IPS DF 4.7 (cell line): ENCODE results near the gene HOOK1.
"Not testable (repeated sequence)": the region's sequence is repeated elsewhere in the genome, so short reads cannot be mapped to it uniquely, and the experiment has no call there.

Experiments used
- DNase-seq: peaks from one replicate; pipeline ENCODE4 v3.0.0-alpha.2; 2013; ENCODE audit warnings: low spot score; ENCODE audit errors: extremely low read depth

Gene HOOK1

DNA sequence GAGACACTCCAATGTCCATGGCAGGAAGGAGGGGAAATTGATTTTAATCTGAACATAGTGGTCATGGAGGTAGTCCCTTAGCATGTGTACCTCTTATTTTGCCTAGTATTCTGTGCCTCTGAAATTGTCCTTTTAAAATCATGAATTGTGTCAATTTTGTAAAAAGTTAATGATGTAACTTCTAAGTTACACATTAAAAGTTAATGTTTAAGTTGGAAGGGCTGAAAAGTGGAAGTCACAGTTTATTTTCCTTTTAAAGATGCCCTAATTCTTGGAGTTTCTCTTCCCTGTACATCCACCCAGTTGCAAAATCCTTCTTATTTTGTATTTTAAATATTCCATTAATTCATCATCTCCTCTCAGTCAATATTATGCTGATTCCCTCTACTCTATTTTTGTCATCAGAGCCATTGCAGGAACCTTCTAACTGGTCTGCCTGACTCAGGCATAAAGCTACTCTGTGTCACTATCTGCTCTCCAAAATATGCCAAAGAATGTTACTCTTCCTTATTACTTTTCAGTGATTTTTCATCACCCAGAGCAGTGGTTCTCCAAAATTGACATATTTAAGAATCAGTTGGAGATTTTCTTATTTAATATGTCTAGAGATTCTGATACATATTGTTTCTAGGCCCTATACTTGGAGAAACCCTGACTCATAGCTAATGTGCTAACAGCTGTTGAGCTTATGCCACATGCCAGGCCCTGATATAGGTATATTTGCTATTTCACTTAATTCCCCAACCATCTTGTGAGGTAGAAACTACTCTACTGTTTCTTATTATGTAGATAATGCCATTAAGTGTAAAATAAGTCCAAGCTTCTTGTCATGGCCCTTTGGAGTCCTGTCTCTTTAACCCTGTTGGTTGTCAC, 5.1 kb downstream of the HOOK1 start:
- no peak for DNase-seq

DNA sequence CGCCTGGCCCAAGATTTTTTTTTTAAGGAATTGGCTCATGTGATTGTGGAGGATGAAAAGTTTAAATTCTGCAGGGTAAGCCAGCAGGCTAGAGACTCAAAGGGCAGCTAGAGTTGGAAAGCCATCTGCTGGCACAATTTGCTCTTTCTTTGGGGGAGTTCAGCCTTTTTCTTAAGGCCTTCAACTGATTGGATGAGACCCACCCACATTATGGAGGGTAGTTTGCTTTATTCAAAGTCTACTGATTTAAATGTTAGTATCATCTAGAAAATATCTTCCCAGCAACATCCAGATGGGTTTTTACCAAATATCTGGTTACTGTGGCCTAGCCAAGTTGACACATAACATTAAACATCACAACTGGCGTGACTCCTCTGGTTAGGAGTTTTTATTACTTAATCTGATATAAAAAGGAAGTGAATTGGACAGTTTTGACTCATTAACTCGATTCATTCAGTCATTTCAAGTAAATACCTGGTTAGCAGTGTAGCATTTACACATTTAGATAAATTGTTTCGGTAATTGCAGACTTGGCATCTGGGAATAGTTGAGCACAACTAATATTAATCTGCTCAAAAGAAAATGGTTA, 12.4 kb downstream of the HOOK1 start:
- DNase-seq: no peak

DNA sequence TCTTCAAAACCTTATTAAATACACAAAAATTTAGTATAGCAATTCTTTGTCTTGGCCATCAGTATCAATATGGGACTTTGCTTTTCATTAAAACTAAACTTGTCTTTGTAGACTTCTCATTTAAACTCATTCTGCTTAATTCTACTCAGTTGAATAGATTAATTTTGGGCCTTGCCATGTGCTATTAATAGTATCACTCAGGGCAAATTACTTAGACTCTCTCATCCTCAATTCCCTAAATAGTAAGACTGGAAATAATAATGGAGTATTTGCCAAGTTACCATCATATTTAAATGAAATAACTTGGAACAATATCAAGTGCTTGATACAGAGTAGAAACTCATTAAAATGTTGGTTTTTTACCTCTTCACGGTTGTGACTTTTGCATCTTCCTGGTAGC, 13.4 kb downstream of the HOOK1 start:
- no peak for DNase-seq

DNA sequence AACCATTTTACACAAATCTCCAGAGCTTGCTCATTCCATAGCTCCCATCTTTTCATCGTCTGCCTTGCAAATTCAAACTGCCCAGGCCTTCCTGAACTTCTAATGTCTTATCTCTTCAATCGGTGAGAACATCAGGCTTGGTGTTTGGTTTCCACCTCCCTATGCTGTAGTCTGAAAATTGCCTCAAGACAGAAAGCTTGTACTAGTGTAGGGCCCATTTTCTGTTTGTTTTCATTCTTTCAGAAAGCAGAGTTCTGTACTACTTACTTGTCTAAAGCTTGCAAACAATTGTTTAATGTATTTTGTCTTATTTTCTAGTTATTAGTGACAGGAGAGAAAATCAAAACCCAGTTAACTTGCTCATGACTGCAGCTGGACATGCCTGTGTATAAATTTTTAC, 16.8 kb downstream of the HOOK1 start:
- DNase-seq: no peak

DNA sequence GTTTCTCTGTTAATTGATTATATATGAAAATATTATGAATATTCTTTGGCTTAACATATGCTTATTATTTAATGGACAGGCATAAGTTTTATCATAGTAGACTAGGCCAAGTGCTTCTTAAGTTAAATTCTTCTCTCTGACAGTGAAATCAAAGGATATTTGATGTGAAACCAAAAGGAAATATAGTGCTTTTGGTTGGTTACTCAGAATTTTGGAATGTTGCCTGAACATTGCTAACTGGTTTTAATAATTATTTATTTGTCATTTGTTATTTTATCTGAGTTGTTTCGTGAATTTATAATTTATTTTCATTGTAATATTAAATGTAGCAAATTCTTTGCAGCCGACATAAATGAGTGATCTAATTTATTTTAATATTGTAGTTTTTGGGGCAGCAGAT, 18.3 kb downstream of the HOOK1 start:
- no peak for DNase-seq

DNA sequence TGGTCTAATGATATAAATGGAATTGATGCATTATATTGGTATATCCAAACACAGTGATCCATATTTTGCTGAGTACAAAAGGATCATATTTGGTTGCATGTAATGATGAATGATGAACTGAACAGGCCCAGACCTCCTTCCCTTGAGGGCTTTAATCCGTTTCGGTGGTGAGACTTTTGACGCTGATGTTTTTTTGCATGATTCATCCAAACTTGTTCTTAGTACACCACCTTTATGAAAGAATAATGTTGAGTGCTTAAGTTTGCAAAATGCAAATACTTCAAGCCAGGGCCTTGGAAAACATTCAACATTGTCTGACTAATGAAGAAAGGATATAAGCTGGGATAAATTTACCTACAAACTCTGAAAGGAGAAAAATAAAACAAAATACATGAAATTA, 19.2 kb downstream of the HOOK1 start:
- DNase-seq: no peak

DNA sequence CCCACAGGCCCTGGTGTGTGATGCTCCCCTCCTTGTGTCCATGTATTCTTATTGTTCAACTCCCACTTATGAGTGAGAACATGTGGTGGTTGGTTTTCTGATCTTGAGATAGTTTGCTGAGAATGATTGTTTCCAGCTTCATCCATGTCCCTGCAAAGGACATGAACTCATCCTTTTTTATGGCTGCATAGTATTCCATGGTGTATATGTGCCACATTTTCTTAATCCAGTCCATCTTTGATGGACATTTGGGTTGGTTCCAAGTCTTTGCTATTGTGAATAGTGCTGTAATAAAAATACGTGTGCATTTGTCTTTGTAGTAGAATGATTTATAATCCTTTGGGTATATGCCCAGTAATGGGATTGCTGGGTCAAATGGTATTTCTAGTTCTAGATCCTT, 23.1 kb downstream of the HOOK1 start:
- DNase-seq: not testable (repeated sequence)

DNA sequence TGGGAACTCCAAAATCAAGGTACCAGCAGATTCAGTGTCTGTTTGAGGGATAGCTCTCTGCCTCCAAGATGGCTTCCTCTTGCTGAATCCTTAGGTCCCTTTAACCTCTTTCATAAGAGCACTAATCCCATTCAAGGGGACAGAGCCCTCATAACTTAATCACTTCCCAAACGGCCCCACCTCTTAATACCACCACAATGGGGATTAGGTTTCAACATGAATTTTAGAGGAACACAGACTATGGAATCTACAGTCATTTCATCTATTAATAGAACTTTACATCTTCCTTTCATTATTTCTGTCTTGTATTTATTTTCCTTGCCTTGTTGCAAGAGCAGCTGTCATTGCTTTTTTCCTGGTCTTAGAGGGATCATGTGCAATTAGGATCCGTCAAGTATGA, 30.3 kb downstream of the HOOK1 start:
- DNase-seq: no peak

DNA sequence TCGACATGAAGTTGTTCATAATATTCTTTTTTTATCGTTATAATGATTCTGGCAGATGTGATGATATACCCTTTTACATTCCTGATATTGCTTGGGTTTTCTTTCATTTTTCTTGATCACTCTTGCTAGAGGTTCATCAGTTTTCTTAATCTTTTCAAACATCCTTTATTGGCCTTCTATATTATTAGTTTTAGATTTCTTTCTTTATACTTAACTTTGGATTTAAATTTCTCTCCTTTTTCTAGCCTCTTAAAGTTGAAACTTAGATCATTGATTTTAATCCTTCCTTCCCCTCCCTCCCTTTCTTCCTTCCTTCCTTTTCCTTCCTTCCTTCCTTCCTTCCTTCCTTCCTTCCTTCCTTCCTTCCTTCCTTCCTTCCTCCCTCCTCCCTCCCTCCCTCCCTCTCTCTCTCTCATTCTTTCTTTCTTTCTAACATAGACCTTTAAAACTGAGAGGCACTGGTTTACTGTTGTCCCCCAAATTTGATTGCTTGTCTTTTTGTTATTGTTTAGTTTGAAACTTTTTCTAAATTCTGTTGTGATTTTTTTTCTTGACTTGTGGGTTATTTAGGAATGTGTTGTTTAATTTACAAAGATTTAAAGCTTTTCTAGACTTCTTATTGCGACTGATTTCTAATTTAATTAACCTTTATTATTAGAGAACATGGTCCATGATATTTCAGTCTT, 31.6 kb downstream of the HOOK1 start:
- DNase-seq: no peak

DNA sequence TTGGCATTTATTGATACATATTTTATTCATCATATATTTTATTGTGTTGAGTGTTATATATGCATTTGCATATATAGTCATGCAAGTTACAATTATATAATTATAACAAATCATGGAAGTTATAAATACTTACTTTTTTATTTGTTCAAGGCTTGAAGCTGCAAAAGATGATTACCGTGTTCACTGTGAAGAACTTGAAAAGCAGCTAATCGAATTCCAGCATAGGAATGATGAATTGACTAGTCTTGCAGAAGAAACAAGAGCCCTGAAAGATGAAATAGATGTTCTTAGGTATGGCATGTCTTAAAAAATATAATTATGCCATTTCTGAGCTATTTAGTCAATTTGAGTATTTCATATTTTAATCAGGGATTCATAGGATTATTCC, 32.1 kb downstream of the HOOK1 start:
- DNase-seq: no peak

DNA sequence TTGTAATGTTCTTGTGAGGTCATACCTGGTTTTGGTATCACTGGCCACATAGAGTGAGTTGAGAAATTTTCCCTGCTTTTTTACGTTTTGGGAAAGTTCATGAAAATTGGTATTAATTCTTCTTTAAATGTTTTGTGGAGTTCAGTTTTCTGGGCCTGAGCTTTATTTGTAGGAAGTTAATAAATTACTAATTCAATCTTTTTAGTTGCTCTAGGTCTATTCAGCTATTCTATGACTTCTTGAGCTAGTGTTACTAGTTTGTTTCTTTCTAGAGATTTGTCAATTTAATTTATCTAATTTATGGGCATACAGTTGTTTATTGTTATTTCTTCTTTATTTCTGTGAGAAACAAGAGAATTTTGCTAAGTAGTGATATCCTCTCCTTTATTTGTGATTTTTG, 37.4 kb downstream of the HOOK1 start:
- no peak for DNase-seq

DNA sequence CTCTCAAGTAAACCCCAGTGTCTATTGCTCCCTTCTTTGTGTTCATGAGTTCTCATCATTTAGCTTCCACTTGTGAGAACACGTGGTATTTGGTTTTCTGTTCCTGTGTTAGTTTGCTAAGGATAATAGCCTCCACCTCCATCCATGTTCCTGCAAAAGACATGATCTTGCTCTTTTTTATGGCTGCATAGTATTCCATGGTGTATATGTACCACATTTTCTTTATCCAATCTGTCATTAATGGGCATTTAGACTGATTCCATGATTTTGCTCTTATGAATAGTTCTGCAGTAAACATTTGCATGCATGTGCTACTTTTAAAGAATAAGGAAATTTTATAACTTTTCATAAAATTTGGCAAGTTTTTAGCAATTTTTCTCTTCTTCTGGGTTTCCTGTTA, 40.5 kb downstream of the HOOK1 start:
- not testable (repeated sequence) for DNase-seq

DNA sequence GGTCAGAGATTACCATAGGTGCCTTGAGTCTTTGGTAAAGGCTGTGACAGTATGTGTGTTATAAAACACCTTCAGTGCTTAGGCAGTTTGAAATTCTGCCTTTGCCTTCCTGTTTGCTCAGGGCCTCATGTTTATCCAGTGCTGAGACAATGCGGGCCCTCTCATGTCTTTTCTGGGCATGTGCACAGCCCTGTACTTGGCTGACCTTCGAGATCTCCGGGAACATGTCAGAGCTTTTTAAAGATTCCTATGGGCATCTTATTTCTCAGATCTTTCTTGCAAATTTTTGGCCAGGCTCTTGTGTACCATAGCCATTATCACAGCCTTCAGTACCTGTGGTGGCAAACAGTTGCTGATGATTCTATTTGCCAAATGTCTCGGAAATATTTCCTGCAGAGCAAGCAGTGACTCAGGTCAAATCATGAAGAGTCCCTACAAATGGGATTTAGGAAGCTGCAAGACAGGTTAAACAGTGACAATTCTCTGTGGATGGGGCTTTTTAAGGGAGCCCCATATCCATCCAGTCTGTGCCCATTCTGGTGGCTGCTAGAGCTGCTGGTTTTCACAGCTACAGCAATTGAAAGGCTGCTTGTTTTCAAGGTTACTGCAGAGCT, 42.1 kb downstream of the HOOK1 start:
- no peak for DNase-seq

DNA sequence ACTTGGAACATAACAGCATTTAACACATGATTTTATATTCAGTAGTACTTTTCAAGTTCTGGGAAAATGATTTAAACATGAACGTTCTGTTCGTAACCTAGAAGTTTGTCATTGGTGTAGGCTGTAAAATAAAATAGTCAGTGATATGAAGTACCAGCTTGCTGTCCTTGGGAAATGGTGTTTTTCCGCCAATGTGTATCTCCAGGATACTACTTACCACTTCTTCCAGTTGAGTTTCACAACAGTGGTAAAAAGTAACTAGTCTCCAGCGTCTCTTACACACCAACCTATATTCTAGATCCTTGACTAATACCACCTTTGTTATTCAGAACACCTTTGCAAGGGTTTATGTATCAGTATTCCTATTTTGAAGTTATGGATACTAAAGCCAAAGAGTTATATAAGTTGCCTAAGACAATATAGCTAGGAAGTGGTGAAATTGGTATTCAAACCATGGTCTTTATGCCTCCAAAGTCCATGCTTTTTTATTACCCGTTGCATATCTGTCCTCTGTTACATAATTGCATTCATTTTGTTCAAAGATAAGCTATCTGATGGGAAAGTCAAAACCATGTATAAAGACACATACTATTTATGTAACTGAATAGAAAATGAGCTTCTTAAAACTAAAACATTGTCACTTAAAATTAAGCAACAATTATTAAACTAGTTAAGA, 43.1 kb downstream of the HOOK1 start:
- DNase-seq: no peak

DNA sequence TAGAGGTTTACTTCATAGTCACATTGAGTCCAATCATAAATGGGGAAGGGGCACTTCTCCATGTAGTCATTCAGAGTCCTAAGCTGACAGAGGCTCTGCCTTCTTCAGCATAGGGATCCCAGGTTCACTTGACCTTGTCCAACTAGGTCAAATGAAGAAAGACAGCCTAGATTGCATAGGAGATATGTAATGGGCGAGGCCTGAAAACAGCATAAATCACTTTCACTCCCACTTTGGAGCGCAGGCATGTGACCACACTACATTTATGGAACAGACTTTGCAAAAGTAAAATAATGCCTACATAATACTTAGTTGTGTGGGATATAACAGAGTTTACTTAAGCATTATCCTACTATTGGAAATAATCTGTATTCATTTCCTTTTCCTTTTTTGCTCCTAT, 51.7 kb downstream of the HOOK1 start:
- DNase-seq: no peak

DNA sequence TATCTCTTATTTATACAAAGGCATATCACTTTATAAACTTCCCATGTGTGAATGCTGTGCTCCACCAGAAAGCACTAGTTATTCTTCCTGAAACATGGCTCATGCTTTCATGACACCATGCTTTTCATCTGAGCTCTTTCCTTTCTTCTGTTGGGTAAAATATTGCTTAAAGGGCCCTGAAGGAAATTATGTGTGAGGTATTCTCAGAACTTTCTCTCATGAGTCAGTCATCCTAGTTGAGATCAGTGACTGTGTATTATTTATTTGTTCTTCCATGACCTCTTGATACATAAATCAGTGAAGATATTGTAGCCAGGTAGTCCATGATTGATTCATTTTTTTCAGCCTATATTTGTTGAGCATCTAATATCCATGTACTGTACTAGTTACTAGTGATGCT, 57.0 kb downstream of the HOOK1 start:
- no peak for DNase-seq

DNA sequence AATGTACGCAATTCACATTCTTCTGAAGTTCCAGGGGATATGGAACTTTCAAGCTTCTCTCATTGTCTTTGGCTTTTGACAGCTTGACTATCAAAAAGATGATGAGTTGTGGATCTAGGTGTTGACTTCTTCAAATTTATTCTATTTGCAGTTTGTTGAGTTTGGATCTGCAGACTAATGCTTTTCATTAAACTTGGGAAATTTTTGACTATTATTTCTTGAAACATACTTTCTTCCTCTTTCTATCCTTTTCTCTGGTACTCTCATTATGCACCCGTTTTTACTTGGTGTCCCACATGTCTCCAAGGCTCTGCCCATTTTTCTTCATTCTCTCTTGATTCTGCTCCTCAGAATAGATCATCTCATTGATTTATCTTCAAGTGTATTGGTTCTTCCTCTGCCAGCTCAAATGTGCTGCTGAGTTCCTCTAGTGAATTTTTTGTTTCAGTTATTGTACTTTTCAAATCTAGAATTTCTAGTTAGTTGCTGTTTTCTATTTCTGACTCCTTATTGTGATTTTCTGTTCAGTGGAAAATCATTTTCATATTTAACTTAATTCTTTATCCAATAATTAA, 62.4 kb downstream of the HOOK1 start:
- no peak for DNase-seq

DNA sequence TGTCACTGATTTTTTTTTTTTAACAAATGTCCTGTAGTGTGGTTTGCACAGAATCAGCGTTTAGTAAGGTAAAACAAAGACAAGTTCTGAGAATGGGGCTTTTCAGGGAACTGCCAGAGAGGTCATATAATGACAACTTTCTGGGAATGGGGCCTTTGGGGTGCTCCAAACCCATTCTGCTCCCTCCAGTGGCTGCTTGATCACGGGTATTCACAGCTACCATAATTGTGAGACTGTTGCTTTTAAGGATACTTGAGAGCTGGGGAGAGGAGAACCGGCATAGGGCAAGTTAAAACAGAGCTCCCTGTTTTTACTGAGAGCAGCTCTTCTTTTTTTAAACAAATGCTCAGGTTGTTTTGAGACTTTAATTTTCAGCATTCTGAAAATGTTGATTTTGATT, 63.6 kb downstream of the HOOK1 start:
- no peak for DNase-seq

DNA sequence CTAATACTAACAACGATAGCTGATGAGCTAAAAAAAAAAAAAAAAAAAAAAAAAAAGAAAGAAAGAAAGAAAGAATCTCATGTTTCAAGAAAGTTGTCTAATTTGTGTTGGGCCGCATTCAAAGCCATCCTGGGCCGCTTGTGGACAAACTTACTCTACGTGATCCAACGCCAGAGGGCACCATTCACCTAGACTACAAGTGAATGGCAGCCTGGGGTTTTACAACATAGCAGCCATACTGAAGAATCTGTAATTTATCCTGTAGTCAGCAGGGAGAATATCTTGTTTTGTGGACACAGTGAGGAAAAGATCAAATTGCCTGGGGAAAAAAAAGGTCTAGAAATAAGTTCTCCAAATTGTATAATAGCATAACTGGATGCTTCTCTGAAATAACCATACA, 64.8 kb downstream of the HOOK1 start:
- peak; percentile 41 for DNase-seq

DNA sequence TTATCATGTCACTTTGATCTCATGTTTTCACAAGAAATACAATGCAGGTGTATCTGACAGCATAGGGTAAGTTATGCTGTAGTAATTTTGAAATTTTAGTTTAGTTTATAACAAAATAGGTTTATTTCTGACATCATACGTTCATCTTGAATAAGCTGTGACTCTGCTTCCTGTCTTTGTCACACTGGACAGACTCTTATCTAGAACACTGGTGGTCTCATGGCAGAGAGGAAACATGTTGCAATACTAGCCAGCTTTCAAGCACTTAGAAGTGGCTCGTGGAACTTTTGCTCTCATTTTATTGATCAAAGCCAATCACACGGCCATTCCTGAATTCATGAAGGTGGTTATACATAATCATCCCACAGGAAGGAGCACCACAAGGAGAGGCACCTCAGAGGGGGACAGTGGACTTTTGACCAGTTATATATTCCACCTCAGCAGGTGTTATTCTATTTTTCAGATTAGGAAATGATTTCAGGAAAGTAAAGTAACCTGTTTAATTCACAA, 65.3 kb downstream of the HOOK1 start:
- DNase-seq: no peak

DNA sequence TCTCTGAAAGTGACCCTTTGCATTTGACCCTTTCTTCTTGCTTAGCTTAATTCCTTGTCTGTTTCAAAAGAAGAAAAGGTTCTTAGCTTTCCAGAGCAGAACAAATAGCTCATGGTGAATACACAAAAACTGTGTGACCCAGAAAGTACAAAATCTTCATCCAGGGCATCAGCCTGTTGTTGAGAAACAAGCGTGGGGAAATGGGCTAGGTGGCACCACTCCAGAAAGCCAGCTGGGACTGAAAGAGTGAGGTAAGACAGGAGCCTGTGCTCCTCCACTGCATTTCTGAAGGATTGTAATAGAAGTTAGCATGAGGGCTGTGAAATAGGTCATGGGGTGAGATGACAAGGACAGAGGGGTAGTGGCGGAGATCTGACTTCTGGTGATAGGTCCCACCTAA, 66.0 kb downstream of the HOOK1 start:
- DNase-seq: no peak
